WI38 (cell line): ENCODE measurements around the gene COL26A1.

Experiments
- H3K4me3 ChIP-seq: 2 replicates; pipeline ENCODE4 v1.5.1; 2011; ENCODE audit warnings: low read depth, mild to moderate bottlenecking, control low read depth, low read length
- CTCF ChIP-seq: IDR thresholded peaks from 2 replicates; pipeline ENCODE4 v1.5.1; 2012; ENCODE audit warnings: low read depth, mild to moderate bottlenecking, control low read depth, low read length

COL26A1 gene

GRCh38 chr7:101597941-101598340 lies 235.3 kb downstream of the COL26A1 start:
- no peak for TF ChIP-seq CTCF
- H3K4me3 ChIP-seq: no peak overlapping the region

GRCh38 chr7:101598422-101598985 lies 235.8 kb downstream of the COL26A1 start:
- H3K4me3 ChIP-seq: no peak overlapping the region
- no peak for TF ChIP-seq CTCF

- no peak overlapping the region for H3K4me3 ChIP-seq
- no peak for TF ChIP-seq CTCF
These were observed 236.5 kb downstream of the COL26A1 start for GRCh38 chr7:101598986-101599771.

- no peak for TF ChIP-seq CTCF
- H3K4me3 ChIP-seq: no peak overlapping the region
These were observed 237.1 kb downstream of the COL26A1 start for GRCh38 chr7:101599787-101600186.

GRCh38 chr7:101602082-101602481 lies 239.4 kb downstream of the COL26A1 start:
- no peak for TF ChIP-seq CTCF
- no peak overlapping the region for H3K4me3 ChIP-seq

- peak; percentile 91 for TF ChIP-seq CTCF
- H3K4me3 ChIP-seq: no peak overlapping the region
These were observed 240.0 kb downstream of the COL26A1 start for GRCh38 chr7:101602484-101603241.
